ENCODE results near the gene FXR2.

GRCh38 chr17:7612294-7612640 lies 2.4 kb downstream of the FXR2 start:
- TF ChIP-seq CTCF (optimal IDR thresholded peaks at IDR 0.05 in 1 of 3, IDR thresholded peaks at IDR 0.05 in 1 of 3, conservative IDR thresholded peaks at IDR 0.05 in 1 of 3; ENCODE audit: extremely low read depth in 1 of 3, insufficient read depth in 2 of 3, low read length in 3 of 3) = no peak
- no peak for TF ChIP-seq EZH2 (IDR thresholded peaks at IDR 0.05; ENCODE audit: low read length)
